Natural killer cell (primary cell): ENCODE data around the gene XRCC6. TPM values are rescaled to one million over a fixed set of nuclear protein-coding genes. Genes with fewer than 3 reads are reported as not detected.

Experiments
- ATAC-seq, 3 donors: fragments of 150-1000 bp in 2 of 3; fragments of 200-7000 bp in 1 of 3; cut with Tn5 transposase; 1 replicate in 1 of 3; 2 replicates in 2 of 3; pipeline ENCODE4 v1.10.0; 2021; ENCODE audit warnings: mild to moderate bottlenecking in 2 of 3, moderate library complexity in 2 of 3
- DNase-seq, 2 donors: peaks; one replicate each; pipeline versions ENCODE4 v3.0.0 to v3.0.0-alpha.2; 2013 to 2021; ENCODE audit warnings: mixed read lengths in 1 of 2
- H3K27ac ChIP-seq: one replicate; pipeline ENCODE4 v1.5.1; 2013; ENCODE audit warnings: mild to moderate bottlenecking, low read length
- H3K27me3 ChIP-seq: one replicate; pipeline ENCODE4 v1.6.1; 2013; ENCODE audit warnings: low read length; ENCODE audit not compliant: control insufficient read depth, insufficient read depth
- H3K36me3 ChIP-seq: one replicate; pipeline ENCODE4 v1.6.1; 2013; ENCODE audit warnings: low read length; ENCODE audit not compliant: control insufficient read depth, insufficient read depth
- H3K4me1 ChIP-seq: one replicate; pipeline ENCODE4 v1.6.1; 2013; ENCODE audit warnings: low read length; ENCODE audit not compliant: control insufficient read depth, insufficient read depth
- H3K4me3 ChIP-seq: one replicate; pipeline ENCODE4 v1.5.1; 2013; ENCODE audit warnings: low read length
- H3K9me3 ChIP-seq: one replicate; pipeline ENCODE4 v1.6.1; 2013; ENCODE audit warnings: low read length; ENCODE audit not compliant: control insufficient read depth, insufficient read depth
- H3K27ac Mint-ChIP-seq, 2 donors: one replicate each; pipeline ENCODE4 v1.8.0; 2022; ENCODE audit warnings: mild to moderate bottlenecking in 2 of 2, mixed read lengths in 2 of 2, moderate library complexity in 1 of 2
- H3K27me3 Mint-ChIP-seq, 2 donors: one replicate each; pipeline ENCODE4 v1.8.0; 2022; ENCODE audit warnings: low read depth in 2 of 2, mixed read lengths in 2 of 2
- H3K36me3 Mint-ChIP-seq: one replicate; pipeline ENCODE4 v1.8.0; 2022; ENCODE audit warnings: mixed read lengths
- H3K4me1 Mint-ChIP-seq, 2 donors: one replicate each; pipeline ENCODE4 v1.8.0; 2022; ENCODE audit warnings: mixed read lengths in 2 of 2
- H3K4me3 Mint-ChIP-seq: one replicate; pipeline ENCODE4 v1.8.0; 2022; ENCODE audit warnings: mild to moderate bottlenecking, moderate library complexity, mixed read lengths
- H3K9me3 Mint-ChIP-seq, 2 donors: one replicate each; pipeline ENCODE4 v1.8.0; 2022; ENCODE audit warnings: mixed read lengths in 2 of 2
- WGBS: methylation state at CpG from one replicate; pipeline ENCODE4 v1.1.7; 2013; ENCODE audit warnings: missing lambda C conversion rate; ENCODE audit not compliant: insufficient coverage; 5-methylcytosine and 5-hydroxymethylcytosine counted together
- intact Hi-C: fragments of 100-400 bp; cut with micrococcal nuclease; formaldehyde crosslinking; loops from one replicate; pipeline ENCODE4 v1.14.2; 2022
- total RNA-seq, 4 donors: library from RNA; stranded (reverse); fragments of 120-200 nt in 1 of 4; gene quantifications; one replicate each; pipeline versions ENCODE4 v1.2.3 to v1.2.4, GENCODE V29; 2013 to 2022
- TF ChIP-seq, protein P1 (sequence below): fragments of 200-600 bp; IDR thresholded peaks from one replicate; pipeline ENCODE4 v1.8.0; 2022; ENCODE audit warnings: antibody characterized with exemption

Gene XRCC6
- total RNA-seq, 3 donors from 2014 or later (not counting 1 experiment from before 2014, with no cell fraction given), result 134 to 142 (median 140) TPM

DNA sequence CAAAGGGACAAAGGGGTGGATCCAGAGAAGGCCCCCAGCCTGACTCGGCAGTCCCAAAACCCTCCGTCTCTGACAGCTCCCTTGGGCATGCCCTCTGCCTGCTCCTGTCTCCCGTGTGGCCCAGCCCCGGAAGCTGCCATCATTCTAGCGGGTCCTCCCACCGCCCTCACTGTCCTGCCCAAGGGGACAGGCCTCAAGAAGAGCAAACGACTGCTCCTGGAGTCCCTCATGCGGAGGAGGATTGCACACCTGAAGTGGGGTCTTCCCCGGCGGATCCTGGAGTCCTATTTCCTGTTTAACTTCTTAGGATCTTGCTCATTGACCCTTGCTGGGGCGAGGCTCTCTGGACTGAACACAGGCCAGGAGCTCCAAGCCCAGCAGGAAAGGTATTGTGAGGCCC lies 75.6 kb downstream of the XRCC6 start:
- peak overlapping the region; percentile 10 for H3K27ac ChIP-seq
- H3K27me3 ChIP-seq, result no peaks in the 10 kb centered on the region
- H3K4me3 Mint-ChIP-seq, result no peak overlapping the region
- H3K36me3 ChIP-seq, result peaks cover 3% of the 10 kb centered on the region
- intact Hi-C loops, result loop anchor here (1.0 kb wide), 3 partner anchors 161 to 261 kb away; no protein-coding TSS in a partner anchor
- TF ChIP-seq, protein P1, sequence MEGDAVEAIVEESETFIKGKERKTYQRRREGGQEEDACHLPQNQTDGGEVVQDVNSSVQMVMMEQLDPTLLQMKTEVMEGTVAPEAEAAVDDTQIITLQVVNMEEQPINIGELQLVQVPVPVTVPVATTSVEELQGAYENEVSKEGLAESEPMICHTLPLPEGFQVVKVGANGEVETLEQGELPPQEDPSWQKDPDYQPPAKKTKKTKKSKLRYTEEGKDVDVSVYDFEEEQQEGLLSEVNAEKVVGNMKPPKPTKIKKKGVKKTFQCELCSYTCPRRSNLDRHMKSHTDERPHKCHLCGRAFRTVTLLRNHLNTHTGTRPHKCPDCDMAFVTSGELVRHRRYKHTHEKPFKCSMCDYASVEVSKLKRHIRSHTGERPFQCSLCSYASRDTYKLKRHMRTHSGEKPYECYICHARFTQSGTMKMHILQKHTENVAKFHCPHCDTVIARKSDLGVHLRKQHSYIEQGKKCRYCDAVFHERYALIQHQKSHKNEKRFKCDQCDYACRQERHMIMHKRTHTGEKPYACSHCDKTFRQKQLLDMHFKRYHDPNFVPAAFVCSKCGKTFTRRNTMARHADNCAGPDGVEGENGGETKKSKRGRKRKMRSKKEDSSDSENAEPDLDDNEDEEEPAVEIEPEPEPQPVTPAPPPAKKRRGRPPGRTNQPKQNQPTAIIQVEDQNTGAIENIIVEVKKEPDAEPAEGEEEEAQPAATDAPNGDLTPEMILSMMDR, result no peak
- WGBS, result 81% methylated on average over 11 of the region's 11 CpGs
- H3K9me3 ChIP-seq, result no peaks in the 10 kb centered on the region
- peaks cover 6 to 13% of the 10 kb centered on the region in 2 donors for H3K4me1 Mint-ChIP-seq
- H3K9me3 Mint-ChIP-seq, result no peaks in the 10 kb centered on the region
- no peak overlapping the region for H3K4me3 ChIP-seq
- H3K4me1 ChIP-seq, result peaks cover 18% of the 10 kb centered on the region
- H3K27me3 Mint-ChIP-seq, result no peaks in the 10 kb centered on the region
- no peak for ATAC-seq
- peak overlapping the region; percentile 30 to 78 for H3K27ac Mint-ChIP-seq
- DNase-seq, result no peak
- H3K36me3 Mint-ChIP-seq, result no peaks in the 10 kb centered on the region

DNA sequence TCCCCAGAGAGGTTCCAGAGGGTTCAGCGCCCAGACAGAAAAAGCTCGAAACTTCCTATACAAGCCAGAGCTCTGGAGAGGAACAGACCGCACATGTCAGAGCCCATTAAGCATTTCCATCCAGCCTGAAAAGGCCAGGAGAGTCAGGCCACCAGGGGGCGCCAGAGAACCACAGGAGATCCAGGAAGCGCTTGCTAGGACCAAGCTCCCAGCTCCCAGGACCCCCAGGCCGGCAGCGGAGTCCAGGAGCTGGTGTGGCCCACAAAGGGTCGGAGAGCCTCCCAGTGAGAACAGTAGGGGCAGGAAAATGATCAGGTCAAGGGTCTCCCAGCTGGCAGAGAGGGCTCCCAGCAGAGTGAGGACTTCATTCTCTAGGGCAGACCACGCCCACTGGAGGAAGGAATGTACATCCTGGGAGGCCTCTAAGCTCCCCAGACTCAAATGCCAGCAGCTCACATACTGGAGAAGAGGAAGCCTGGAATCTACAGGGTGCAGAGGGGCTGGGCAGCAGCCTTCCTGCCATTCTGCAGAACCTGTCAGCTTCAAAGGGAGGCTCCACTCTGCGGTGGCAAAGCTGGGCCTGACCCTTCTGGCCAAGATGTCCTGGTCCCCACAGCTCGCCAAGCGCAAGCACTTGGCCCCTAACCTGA lies 76.2 kb downstream of the XRCC6 start:
- intact Hi-C loops, result loop anchor here (1.0 kb wide), 3 partner anchors 160 to 260 kb away; no protein-coding TSS in a partner anchor
- Histone ChIP-seq H3K9me3 (no peaks in the 10 kb centered on the region), H3K27ac (peak overlapping the region; percentile 10), H3K4me1 (peaks cover 18% of the 10 kb centered on the region), H3K4me3 (no peak overlapping the region), H3K36me3 (peaks cover 3% of the 10 kb centered on the region), H3K27me3 (no peaks in the 10 kb centered on the region)
- Mint-ChIP-seq H3K4me3 (peak overlapping the region; percentile 61), H3K27ac (peak overlapping the region; percentile 30 to 78), H3K36me3 (no peaks in the 10 kb centered on the region), H3K4me1 (peaks cover 6 to 13% of the 10 kb centered on the region in 2 donors), H3K27me3 (no peaks in the 10 kb centered on the region), H3K9me3 (no peaks in the 10 kb centered on the region)
- 31% methylated on average over 12 of the region's 12 CpGs for WGBS
- TF ChIP-seq, protein P1, result peak; percentile 98
- peak; percentile 80 to 83 (median 81) for ATAC-seq
- DNase-seq, result peak; percentile 91 to 92

DNA sequence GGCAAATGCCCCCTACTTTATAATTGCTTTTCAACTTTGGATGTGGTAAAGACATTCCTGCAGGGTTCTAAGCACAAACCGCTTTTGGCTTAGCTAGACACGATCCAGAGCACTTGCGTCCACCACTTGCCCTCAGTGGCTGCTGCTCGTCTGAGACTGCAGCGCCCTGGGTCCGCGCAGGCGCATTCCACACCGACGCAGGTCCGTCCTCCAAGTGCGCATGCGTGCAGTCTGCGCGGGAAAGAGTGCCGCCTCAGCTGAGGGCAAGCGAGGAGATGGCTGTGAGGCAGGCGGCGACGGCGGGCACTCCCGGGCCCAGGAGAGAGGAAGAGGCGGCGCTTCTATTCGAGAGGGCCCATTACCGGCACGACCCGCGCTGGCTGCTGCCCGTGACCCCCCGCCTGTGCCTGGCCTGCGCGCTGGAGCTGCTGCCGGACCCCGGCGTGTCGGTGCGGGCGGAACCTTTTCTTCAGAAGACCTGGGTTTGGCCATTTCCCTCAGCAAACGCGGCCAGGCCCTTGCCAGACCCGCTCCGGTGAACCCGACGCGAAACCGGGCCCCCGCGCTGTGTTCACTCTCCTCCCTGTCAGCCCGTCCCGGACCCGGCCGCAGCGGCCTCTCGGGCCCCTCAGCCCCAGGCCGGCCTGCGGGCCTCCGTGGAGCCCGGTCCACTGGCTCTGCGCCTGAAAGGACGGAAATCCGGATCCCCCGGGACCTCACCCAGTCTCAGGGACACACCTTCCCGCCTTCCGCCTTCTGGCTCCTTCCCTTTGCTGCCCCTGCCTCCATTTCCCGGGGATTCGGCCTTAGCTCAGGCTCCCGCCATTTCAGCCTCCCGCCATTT lies 78.4 kb downstream of the XRCC6 start, which contains the start of gene MEI1:
Gene MEI1 (plus strand): TSS at position 240 of the 844 bp plus-strand sequence. CDS start 36 bp downstream, at position 276.
- Mint-ChIP-seq H3K27me3 (no peaks in the 10 kb centered on the region), H3K36me3 (no peaks in the 10 kb centered on the region), H3K4me3 (peak within 1 kb of the TSS; percentile 78), H3K27ac (peak within 1 kb of the TSS; percentile 45 to 63), H3K9me3 (no peaks in the 10 kb centered on the region), H3K4me1 (peaks cover 6 to 13% of the 10 kb centered on the region in 2 donors)
- TF ChIP-seq, protein P1, result no peak
- intact Hi-C loops, result no loop called here
- 53% methylated on average over 69 of the region's 69 CpGs for WGBS
- no peaks in the 10 kb centered on the region for H3K36me3 ChIP-seq
- peaks cover 18% of the 10 kb centered on the region for H3K4me1 ChIP-seq
- no peak within 1 kb of the TSS for H3K4me3 ChIP-seq
- no peaks in the 10 kb centered on the region for H3K27me3 ChIP-seq
- no peaks in the 10 kb centered on the region for H3K9me3 ChIP-seq
- H3K27ac ChIP-seq, result no peak within 1 kb of the TSS
- ATAC-seq (peak; percentile 40 to 76 (median 76)), DNase-seq (peak; percentile 77 to 97)
